GM19328 (cell line): Measurements from ENCODE around the gene PGC.
"Not testable (repeated sequence)": the region's sequence is repeated elsewhere in the genome, so short reads cannot be mapped to it uniquely, and the experiment has no call there.

Experiments used
- ATAC-seq: cut with Tn5 transposase; IDR thresholded peaks from one replicate; pipeline ENCODE4 v1.9.1; 2021; ENCODE audit warnings: mild to moderate bottlenecking, moderate library complexity; ENCODE audit not compliant: unreplicated experiment

Gene PGC

DNA sequence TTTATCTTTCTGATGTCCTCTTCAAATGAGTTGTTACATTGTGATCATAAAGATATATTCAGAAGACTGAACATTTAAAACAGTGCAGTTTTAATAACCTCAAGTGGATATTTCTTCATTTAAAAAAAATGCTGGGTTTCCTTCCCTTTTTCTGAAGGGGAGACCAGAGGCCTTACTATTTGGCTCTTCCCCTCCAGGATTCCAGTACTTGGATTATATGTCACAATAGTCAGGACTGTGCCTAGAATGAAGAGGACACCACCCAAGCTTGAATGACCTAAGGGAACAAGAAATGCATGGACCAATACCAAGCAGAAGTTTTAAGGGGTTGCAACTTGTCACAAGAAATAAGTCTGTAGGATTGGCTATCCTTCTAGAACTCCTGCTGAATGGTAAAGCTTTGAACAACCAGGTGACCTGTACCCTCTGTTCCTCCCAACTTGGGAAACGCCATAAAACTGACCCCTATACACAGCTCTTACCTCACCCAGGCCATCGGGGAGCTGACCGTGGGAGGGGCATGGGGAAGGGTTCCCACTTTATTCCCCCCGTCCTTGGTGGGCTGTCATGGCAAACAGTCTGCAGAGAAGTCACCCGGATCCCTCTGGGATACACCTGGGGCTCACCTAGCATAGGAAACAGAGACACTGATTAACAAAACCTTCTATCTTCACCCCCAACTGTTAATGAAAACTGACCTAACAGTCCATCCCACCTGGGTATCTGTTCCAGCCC lies 30.5 kb upstream of the PGC start:
- ATAC-seq = no peak

DNA sequence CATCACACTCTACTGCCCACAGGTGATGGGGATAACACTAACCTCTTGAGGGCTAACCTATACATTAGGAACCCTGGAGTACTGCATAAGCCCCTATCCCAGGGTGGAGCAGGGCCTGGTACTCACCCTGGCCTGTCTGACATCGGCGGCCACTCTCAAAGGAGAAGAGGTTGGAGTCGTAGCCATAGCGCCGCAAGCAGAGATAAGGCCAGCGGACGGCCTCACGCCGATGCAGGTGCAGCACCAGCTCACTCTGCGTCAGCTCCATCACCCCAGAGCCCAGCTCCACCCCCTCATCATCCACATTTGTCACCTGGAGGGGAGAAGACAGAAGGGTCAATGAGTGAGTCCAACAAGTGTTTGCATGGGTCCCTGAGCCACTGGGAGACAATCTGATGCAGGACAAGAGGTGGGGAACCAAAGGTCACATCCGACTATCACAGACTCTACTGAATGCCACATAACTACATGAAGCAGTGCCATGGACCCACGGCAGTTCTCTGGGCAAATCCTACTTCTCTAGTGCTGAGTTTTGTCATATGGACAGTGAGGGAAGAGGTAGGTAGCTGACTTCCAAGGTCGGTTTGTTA lies 28.2 kb upstream of the PGC start:
- ATAC-seq = no peak

DNA sequence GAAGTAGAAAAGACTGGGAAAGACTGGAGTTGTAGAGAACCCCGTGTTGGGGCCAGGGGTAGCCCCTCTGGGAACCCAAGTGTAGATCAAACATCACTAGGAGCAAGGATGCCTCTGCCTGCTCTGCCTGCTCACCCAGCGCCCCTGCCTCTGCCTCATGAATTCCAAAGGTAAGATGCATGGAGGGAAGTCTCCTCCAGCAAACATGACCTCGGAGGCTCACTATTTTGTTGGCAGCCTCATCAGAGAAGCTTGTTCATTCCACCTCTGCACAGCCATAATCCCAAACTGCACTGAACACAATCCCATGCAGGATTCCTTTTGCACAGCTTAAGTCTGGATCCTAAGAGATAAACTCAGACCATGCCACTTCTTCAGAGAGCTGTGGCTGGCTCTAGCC lies 27.6 kb upstream of the PGC start:
- no peak for ATAC-seq

DNA sequence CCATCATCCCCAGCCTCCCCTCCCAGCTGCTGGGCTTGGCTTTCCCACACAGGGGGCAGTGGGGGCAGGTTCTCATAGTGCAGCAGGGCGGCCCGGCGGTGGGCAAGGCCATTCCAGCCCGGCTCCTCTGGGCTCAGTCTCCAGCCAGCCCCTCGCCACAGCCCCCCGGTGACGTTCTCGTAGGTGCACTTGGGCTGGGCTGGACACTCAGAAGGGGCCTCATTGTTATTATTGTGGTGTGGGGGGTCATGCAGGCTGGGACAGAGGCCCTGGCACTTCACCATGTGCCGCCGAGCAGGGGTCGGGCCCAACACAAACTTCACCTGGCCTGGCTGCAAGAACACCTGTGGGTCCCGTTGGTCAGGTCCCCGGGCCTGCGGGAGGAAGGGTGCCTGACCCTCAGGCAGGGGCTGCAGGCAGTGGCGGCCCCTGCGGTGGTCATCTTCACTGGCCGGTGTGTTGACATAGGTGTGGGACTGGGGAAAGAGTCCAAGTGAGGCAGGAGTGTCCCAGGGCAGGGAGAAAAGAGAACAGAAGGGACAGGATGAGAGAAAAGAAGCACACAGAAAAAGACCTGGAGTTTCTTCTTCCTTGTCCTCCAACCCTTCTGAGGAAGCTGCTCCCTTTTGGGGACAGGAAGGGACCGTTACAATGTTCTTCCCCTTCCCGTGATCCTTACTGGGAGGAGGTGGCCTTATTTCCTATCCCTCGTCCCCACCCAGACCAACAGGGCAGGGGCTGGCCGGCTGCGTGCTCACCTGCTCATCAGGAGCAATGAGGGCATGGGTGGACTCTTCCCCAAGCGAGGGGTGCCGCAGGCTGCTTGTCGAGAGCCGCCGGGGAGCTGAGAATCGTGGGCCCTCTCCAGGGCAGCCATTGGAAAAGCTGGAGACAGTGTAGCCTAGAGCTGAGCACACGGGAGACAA lies 24.1 kb upstream of the PGC start:
- ATAC-seq = no peak

DNA sequence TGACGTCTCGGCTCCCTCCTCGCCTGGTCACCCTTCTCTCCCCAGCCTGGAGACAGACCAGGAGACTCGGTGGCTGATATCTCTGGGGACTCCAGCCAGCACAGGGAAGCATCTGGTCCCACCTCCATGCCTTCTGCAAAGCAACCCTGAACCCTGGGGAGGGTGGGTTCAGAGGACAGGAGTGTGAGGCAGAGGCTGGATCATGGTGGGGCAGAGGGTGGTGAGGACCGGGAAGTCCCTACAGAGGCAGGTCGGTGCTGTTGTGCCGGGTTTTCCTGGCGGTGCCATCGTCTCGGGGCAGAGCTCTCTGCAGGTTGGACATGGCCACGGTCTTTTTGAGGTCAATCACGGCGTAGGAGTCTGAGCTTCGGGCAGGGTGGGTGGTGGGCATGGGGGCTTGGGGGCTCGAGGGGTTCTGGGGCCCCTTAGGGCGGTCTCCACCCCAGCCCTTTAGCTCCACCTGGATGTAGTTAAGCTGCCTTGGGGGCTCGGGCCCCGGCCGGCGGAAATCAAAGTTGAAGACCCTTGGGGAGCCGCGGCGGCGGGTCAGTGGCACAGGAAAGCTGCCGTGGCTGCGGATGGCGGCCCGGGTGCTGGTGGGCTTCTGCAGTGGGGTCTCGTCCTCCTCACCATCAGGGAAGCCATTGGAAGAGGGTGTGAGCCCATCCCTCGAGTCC lies 23.3 kb upstream of the PGC start:
- no peak for ATAC-seq

DNA sequence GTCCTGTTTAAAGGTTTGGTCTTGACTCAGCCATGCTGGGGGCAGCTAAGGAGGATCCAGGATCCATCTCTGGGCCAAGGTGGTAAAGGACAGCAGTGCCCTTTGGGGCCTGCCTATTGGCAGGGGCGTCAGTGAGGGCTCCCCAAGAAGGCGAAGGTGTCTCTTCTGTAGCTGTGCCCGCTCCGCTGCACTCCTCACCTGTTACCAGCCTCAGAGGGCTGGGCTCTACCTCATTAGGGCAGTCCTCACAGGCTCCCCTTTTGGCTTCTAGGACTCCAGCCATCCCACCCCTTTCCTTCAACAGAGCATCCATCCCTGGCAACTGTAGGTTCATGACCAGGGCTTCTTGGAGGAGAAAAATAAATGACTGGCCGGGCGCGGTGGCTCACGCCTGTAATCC lies 22.2 kb upstream of the PGC start:
- no peak for ATAC-seq

DNA sequence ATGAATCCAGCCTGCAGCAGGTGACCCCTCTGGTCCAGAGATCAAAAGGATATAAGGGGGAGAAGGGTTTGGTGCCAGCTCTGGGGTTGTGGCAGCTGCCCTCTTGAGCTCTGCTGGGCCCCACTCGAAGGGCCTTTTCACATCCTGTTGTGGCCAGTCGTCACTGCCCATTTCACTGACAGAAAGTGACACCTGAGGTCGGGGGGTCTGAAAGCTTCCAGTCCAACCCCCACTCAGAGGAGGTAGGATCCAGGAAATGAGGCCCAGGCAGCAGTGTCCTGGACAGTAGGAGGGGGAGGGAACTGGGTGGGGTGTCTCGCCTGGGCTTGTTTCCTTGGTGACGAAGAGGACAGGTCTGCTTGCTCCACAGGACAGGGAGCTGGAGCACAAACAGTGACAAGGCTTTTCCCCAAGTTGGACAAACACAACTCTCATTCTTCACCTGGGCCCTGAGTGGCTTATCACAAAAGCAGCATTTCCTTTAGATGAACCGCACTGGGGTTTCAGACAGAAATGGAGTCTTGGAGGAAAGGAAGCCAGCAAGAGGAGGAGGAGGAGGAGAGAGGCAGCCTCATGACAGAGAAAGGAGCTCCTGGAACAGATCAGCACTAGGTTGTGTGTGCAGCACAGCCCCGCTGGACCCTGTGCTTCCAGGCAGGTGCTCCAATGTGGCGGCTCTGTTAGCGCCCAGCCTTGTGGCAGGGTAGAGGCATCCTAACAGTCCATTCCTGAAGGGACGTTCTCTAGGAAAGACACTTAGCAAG lies 21.5 kb upstream of the PGC start:
- no peak for ATAC-seq

DNA sequence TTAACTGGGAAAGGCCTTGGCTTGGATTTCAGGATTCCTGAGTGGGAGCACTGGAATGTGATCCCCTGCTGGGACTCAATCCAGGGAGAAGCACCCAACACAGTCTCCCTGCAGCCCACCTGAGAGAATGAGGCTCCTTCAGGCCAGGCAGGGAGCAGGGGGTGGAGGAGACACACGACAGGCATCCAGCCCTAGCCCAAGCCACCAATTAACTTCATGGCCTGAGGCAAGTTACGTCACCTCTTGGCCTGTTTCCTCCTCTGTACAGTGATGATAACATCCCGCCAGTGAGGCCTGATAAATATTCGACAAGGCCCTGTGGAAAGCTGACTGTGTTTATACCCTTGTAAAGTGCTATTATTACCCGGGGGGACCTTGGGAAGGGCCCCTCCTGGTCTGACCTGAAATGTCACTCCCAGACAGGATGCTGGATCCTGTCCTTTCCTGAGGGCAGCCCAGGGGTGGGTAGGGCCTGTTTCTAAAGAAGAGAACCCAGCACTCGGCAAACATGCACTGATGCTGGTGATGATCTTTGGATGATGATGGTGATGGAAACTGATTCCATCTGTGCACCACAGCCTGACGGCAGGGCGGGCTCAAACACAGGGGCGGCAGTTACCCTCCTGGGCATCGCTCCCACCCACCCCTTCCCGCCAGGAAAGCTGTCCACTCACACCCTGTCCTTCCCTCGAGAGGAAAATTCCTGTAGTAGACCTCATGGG lies 20.1 kb upstream of the PGC start:
- no peak for ATAC-seq

DNA sequence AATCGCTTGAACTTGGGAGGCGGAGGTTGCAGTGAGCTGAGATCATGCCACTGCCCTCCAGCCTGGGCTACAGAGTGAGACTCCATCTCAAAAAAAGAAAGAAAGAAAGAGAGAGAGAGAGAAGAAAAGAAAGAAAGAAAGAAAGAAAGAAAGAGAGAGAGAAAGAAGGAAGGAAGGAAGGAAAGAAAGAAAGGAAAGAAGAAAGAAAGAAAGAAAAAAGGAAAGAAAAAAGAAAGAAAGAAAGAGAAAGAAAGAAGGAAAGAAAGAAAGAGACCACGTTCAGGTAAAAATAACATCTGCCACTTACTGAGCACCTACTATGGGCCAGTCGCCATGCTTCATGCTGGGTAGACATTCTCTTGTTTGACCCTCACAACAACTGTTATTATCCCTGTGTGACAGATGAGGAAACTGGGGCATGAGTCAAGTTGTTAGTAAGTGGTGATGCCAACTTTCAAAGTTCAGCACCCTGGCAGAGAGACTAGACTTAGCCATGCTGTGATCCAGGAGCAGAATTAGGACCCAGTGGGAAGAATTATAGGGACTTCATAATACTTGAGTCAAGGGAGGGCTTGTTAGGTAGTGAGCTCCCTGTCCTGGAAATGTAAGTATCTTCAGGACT lies 19.0 kb upstream of the PGC start:
- ATAC-seq = not testable (repeated sequence)

DNA sequence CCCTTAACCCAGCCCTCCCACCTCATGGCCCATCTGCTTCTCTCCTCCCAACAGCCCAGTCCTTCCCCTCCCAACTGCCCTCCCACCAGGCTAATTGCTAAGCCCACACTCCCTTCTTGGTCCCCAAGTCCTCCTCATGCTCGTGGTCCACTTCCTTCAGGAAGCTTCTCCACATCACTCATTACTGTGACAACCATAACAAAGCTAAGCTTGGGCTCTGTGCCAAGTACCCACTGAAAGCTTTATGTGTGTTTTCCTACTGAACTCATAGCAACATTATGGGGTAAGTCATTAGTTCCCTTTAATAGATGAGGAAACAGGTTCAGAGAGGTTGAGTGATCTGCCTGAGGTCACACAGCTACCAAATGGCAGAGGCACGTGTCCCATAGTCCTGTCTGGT lies 16.3 kb upstream of the PGC start:
- ATAC-seq = no peak

DNA sequence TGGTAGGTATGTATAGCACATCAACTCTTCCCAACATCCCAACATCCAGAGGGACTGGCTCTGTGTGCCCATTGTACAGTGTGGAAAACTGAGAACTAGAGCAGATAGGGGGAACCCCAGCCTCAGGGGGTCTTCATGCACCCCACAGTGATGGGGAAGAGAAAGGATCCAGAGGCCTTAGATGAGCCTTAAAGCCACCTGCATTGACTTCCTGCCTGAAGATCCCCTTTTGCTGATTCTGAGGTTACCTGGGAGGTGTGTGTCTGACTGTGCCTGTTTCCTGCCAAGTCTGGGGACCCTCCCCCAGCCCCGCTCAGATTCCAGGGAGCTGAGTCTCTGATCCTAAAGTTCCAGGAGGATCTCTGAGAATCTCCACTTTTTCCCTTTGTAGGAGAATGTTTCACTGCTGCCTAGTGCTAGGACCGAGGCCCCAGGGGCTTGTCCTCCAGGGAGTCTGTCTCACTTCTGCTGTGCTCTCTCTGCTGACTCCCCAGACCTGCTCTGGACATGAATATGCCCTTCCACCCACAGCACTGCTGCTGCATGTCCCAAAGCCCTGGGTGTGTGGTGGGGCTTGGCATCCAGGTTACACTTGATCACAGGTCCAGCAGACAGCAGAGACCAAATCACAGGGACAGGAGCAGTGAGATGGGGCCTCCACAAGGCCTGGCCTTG lies 12.8 kb upstream of the PGC start:
- no peak for ATAC-seq

DNA sequence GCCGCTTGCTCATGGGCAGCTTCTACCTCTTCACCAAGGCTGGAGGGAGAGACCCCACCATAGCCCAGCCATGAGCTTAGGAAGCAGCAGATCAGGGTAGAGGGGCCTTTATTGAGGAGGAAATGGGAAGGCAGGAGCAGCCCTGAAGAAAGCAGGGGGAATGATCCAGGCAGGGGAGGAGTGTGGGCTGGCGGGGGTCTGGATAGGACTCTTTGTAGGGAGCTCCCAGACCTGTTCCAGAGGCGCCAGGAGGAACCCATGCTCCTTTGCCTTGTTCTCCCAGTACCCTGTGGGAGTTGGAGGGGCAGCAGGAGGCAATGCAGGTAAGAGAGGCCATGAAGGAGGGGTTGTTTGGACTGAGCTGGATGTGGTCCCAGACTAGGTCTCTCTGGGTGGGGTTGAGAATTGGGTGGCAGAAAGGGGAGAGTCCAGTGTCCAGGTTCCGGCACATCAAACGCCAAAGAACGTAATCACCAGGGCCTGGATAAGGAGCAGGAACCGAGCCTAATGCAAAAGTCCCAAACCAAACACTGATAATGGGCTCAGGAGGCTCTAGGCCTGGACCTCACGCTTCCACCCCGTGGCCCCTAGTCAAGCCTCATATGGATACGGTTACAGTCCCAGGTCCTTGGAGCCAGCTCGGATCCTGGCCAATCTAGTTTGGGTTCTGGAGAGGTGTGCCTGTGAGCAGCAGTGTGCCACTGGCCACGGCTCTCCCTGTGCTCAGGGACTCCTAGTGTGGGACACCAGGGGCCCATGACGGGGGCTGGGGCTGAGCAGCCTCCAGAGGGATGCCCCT lies 12.1 kb upstream of the PGC start:
- no peak for ATAC-seq

DNA sequence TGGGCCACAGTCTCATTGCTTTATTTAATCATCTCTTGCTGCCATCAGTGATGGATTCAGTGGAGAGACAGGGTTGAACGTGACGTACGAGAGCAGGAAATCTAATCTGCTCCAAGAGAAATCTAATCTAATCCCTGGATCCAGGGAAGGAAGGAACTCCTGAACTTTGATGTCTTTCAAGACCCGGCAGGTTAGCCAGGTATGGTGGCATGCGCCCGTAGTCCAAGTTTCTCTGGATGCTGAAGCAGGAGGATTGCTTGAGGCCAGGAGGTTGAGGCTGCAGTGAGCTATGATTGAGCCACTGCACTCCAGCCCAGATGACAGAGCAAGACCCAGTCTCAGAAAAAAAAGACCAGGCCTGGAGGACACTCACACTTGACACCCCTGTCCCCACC lies 11.4 kb upstream of the PGC start:
- ATAC-seq = no peak

DNA sequence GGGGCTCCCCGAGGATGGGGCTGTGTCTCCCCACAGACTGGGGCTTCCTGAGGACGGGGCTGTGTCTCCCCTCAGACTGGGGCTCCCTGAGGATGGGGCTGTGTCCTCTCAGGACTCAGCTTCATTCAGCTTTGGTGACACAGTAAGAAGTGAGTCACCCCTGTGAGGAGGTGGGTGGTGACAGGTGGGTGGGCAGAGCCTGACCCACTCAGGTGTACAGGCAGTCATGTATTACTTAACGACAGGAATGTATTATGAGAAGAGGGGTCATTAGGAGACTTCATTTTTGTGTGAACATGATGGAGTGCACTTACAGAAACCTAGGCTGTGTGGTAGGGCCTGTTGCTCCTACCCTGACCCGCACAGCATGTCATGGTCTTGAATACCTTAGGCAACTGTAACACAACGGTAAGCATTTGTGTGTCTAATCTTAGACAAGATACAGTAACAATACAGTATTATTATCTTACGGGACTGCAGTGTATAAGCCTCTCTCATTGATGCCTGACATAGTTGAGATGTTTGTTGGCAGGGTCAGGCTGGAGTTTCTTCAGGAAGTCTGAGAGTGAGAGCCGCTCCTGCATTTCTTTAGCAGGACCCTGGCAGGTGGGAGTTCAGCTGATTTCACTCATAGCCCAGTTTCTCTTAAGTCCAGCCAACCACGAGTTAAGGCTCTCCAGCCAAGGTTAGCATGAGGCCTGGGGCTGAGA lies 10.9 kb upstream of the PGC start:
- no peak for ATAC-seq

DNA sequence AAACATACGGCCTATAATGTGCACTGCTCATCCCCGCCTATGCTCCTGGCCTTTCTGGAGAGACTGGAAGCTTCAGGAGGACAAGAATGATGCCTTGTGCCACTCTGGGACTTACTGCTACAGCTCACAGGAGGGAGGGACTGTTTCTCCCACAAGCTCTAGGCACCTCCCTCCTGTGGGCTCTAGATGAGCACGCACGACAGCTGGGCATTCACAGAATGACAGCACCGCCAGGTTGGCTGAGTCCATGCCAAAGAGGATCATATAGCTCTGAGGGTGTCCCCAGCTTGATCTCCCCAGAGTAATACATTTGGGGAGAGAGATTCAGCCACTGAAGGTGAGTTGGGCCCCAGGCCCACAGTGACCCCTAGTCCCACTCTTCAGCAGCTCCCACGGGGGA lies 10.1 kb upstream of the PGC start:
- ATAC-seq = no peak

DNA sequence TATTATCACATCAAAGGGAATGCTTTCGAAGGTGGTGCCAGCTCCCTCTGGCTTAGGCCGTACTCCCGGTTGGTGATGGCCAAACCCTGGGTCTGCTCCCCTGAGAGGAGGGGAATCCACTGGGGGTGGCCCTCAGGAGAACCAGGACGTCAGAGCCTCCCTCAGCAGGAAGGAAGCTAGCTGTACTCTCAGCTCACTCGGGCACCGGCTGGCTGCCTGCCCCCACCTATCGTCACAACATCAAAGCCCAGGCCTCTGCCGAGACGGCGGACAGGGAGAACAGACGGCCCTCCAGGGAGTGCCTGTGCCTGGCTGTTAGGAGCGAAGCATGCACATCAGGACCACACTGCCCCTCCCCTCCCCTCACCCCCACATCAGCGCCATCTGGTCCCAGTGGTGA lies 9.2 kb upstream of the PGC start:
- ATAC-seq = no peak

DNA sequence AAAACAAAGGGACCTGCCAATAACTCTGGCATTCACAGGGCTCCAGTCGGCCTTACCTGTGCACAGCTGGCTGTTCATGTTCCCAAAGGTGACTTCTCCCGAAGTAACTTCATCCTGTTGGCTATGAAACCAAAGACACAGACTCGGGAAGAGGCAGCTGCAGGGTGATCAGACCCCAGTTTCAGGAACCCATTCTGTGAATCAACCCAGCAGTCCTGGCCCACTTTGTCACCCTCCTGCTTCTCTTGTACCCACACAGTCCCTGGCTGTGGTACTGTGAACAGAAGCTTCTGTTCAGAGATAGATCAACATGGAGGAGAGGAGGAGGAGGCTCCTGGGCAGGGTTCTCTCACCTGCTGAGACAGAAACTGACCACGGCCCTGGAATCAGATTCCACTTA lies 8.7 kb upstream of the PGC start:
- no peak for ATAC-seq

DNA sequence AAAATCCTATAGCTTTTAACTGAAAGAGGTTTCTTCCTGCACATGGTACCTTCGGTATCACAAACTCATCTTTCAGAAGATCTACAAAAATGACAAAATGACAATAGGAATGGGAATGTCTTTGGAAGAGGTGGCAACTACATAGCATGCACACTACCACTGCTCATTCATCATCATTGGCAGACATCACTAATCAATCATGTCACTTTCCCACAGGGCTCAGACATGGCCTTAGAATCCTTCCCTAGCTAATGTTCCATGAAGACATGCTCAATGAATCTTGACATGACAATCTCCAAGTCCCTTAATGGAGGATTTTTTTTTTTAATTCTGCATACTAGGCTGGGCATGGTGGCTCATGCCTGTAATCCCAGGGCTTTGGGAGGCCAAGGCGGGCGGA lies 3.2 kb upstream of the PGC start:
- ATAC-seq = no peak
